Measurements from ENCODE around the gene ZC2HC1B. TPM values are rescaled to one million over a fixed set of nuclear protein-coding genes. Genes with fewer than 3 reads are reported as not detected.

The ZC2HC1B gene
- total and polyA plus RNA-seq, 3 donors from 2014 or later, result 4.6 to 23.0 (median 16.9) TPM

DNA sequence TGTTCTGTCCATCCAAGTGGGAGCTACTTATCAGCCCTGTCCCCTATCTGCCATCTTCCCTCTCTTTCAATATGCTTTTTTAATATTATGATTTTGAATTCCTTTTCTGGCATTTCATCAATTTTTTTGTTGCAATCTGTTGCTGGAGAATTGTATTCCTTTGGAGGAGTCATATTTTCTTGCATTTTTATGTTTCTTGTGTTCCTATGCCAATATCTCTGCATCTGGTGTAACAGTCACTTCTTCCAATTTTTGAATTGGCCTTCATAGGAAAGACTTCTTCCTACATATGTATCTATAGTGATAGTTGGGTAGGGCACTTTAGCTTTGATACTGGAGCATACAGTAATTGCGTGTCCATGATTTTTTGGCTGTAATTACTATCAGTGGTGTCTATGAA lies 70.1 kb downstream of the ZC2HC1B start:
- TF ChIP-seq, protein P1, sequence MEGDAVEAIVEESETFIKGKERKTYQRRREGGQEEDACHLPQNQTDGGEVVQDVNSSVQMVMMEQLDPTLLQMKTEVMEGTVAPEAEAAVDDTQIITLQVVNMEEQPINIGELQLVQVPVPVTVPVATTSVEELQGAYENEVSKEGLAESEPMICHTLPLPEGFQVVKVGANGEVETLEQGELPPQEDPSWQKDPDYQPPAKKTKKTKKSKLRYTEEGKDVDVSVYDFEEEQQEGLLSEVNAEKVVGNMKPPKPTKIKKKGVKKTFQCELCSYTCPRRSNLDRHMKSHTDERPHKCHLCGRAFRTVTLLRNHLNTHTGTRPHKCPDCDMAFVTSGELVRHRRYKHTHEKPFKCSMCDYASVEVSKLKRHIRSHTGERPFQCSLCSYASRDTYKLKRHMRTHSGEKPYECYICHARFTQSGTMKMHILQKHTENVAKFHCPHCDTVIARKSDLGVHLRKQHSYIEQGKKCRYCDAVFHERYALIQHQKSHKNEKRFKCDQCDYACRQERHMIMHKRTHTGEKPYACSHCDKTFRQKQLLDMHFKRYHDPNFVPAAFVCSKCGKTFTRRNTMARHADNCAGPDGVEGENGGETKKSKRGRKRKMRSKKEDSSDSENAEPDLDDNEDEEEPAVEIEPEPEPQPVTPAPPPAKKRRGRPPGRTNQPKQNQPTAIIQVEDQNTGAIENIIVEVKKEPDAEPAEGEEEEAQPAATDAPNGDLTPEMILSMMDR (IDR thresholded peaks at IDR 0.05), result no peak
- TF ChIP-seq POLR2A (IDR thresholded peaks at IDR 0.05), result no peak
- intact Hi-C loops (cut with DNase I; ENCODE audit: low total_unique reads), result no loop called here
- 94% methylated on average over 1 of the region's 1 CpG for whole genome bisulfite sequencing, 2 donors
- H3K36me3 ChIP-seq (ENCODE audit: low read depth, missing control alignments), result no peaks in the 10 kb centered on the region
- no peak for DNase-seq
- no peaks in the 10 kb centered on the region for H3K9me3 ChIP-seq
- no peaks in the 10 kb centered on the region for H3K4me1 ChIP-seq
- no peak overlapping the region for H3K27ac ChIP-seq
- no peaks in the 10 kb centered on the region for H3K27me3 ChIP-seq
- no peak overlapping the region for H3K4me3 ChIP-seq

DNA sequence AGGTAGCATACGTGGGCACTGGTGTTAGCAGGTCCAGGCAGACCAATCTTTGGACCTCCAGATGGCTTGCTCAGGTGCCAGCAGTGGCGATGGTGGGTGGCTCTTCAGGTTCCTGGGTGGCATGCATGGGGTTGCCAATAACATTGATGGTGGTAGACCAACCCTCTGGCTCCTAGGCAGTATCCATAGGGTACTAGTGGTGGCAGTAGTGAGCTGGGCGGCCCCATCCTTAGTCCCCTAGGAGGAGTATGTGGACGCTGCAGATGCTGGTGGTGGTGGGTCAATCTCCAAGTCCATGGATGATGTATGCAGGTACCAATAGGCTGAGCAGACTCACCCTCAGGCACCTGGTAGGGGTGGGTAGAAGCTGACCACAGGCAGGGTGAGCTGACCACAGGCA lies 70.6 kb downstream of the ZC2HC1B start:
- no peak overlapping the region for H3K4me3 ChIP-seq
- no peak for TF ChIP-seq POLR2A (IDR thresholded peaks at IDR 0.05)
- TF ChIP-seq, protein P1 (IDR thresholded peaks at IDR 0.05), result no peak
- 97% methylated on average over 4 of the region's 4 CpGs; no CpG with 5 or more reads in 1 of the 2 donors for WGBS, 2 donors
- DNase-seq, result no peak
- H3K9me3 ChIP-seq, result no peaks in the 10 kb centered on the region
- no peaks in the 10 kb centered on the region for H3K36me3 ChIP-seq (ENCODE audit: low read depth, missing control alignments)
- H3K27ac ChIP-seq, result no peak overlapping the region
- intact Hi-C loops (cut with DNase I; ENCODE audit: low total_unique reads), result no loop called here
- no peaks in the 10 kb centered on the region for H3K27me3 ChIP-seq
- H3K4me1 ChIP-seq, result no peaks in the 10 kb centered on the region

DNA sequence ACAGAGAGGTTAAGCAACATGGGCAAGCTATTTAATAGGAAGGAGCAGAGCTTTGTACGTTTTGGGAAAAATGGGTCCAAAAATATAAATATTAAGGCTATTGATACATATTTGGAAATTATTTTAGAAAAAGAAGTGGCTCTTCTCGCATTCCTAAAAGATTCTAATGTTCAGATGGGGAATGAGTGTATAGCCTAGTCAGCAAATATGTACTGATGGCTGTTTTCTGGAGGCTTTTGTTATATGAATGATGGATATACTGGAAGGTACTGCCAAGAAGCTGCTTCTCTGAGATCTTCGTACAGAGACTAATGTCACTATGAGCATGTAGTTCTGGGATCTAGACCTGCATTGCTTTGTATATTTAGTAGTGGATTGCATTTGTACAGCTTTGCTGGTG lies 72.1 kb downstream of the ZC2HC1B start:
- Histone ChIP-seq H3K9me3 (no peaks in the 10 kb centered on the region), H3K27ac (no peak overlapping the region), H3K4me1 (no peaks in the 10 kb centered on the region), H3K4me3 (no peak overlapping the region), H3K36me3 (ENCODE audit: low read depth, missing control alignments) (no peaks in the 10 kb centered on the region), H3K27me3 (no peaks in the 10 kb centered on the region)
- WGBS, 2 donors, result 89 to 90% methylated on average over 3 of the region's 3 CpGs
- TF ChIP-seq, protein P1 (IDR thresholded peaks at IDR 0.05), result no peak
- TF ChIP-seq POLR2A (IDR thresholded peaks at IDR 0.05), result no peak
- intact Hi-C loops (cut with DNase I; ENCODE audit: low total_unique reads), result no loop called here
- no peak for DNase-seq

DNA sequence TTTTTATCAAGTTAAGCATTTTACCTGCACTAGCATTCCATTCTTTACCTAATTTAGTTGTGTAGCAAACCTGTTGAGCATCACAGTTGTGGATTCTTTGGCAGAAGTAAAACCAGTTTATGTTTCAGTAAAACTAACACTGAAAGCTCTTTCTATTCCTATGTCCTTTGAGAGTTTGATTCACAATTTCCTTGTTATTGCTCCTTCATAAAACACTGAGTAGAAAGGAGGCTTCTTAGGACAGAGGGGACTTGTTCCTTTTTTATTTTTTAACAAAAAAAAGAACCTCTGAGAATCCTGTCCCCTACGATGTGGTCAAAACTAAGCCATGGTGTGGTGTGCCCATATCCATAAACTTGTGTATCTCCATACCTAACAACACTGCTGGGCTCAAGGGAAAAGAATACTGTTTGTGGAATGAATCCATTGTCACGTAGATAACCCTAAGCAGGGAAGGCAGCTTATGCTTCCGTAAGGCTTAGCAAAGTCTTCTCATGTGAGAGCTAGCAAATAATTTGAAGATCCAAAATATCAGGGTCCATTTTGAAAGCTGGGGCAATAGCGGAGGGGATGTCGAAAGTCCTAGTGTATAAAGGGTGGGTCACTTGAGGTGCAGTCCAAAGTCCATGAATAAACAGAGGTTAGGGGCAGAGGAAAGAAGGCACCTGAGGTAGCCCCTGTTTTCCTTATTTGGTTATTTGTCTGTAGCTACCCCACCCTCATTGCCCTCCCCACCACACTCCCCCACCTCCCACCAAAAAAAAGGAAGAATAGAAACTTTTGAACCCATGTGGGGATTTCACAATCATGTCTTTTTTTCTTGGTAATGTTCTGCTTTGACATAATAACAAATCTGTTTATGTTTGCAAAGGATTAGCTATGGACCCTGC lies 72.7 kb downstream of the ZC2HC1B start:
- intact Hi-C loops (cut with DNase I; ENCODE audit: low total_unique reads), result no loop called here
- TF ChIP-seq, protein P1 (IDR thresholded peaks at IDR 0.05), result no peak
- 81 to 87% methylated on average over 5 of the region's 5 CpGs for WGBS, 2 donors

DNA sequence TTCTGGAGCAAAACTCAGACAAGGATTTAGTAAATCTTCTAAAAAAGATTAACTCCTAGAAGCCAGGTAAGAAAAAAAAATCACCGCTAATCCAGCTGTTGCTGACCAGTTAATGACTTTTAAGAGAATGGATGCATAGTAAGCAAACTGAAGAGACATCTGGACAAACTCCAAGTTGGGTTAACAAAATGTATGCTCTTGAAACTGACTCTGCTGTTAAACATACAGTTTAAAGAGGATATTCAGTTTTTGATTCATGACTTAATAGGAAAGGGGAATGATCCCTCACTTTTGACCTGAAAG lies 73.3 kb downstream of the ZC2HC1B start:
- DNase-seq, result no peak
- WGBS, 2 donors, result 92 to 97% methylated on average over 1 of the region's 1 CpG
- no peak for TF ChIP-seq POLR2A (IDR thresholded peaks at IDR 0.05)

More for the DNA sequence above, 72.7 kb downstream of the ZC2HC1B start:
- H3K4me1 ChIP-seq, result no peaks in the 10 kb centered on the region
- H3K4me3 ChIP-seq, result no peak overlapping the region
- no peaks in the 10 kb centered on the region for H3K9me3 ChIP-seq
- H3K36me3 ChIP-seq (ENCODE audit: low read depth, missing control alignments), result no peaks in the 10 kb centered on the region
- H3K27me3 ChIP-seq, result no peaks in the 10 kb centered on the region
- no peak for DNase-seq
- H3K27ac ChIP-seq, result no peak overlapping the region

More for the DNA sequence above, 73.3 kb downstream of the ZC2HC1B start:
- no peaks in the 10 kb centered on the region for H3K4me1 ChIP-seq
- H3K4me3 ChIP-seq, result no peak overlapping the region
- H3K9me3 ChIP-seq, result no peaks in the 10 kb centered on the region
- H3K27ac ChIP-seq, result no peak overlapping the region
- no peaks in the 10 kb centered on the region for H3K27me3 ChIP-seq
- intact Hi-C loops (cut with DNase I; ENCODE audit: low total_unique reads), result no loop called here
- no peaks in the 10 kb centered on the region for H3K36me3 ChIP-seq (ENCODE audit: low read depth, missing control alignments)
